IMR-90 (cell line): ENCODE data around the gene FGF4. TPM values are rescaled to one million over a fixed set of nuclear protein-coding genes. Genes with fewer than 3 reads are reported as not detected.
A peak's percentile ranks its signal among the peaks of the same experiment; 100 is the strongest.

Experiments
- ATAC-seq: fragments of 200-7000 bp; cut with Tn5 transposase; 2 replicates; pipeline ENCODE4 v1.9.1; 2020; ENCODE audit warnings: low read depth, mild to moderate bottlenecking, moderate library complexity
- BruUV-seq: library from RNA; stranded (reverse); fragments of 400-500 nt; replicated peaks from 2 replicates; lab custom pipeline; 2021; lab: Mats Ljungman, UMichigan
- CTCF ChIA-PET: fragments of 300-600 bp; formaldehyde crosslinking; extraction: SDS; loops from one replicate; lab custom pipeline; 2021; ENCODE audit warnings: antibody characterized with exemption; lab: Yijun Ruan, JAX
- POLR2A ChIA-PET: fragments of 300-600 bp; sonication (Branson Sonifier 250); formaldehyde crosslinking; loops from one replicate; lab custom pipeline; 2022; ENCODE audit warnings: antibody characterized with exemption; ENCODE audit not compliant: unreplicated experiment; lab: Charles Lee
- DNase-seq: peaks from one replicate; pipeline ENCODE4 v3.0.0; 2013
- H2AFZ ChIP-seq: replicated peaks from 2 replicates; pipeline ENCODE3; 2013; ENCODE audit warnings: low read length, mild to moderate bottlenecking; ENCODE audit not compliant: poor library complexity
- H2AK5ac ChIP-seq: 2 replicates; pipeline ENCODE4 v1.6.1; 2013; ENCODE audit warnings: low read depth, low read length, inconsistent platforms
- H2AK9ac ChIP-seq: replicated peaks from 2 replicates; pipeline ENCODE3; 2013; ENCODE audit warnings: mild to moderate bottlenecking, low read depth, low read length, moderate library complexity; ENCODE audit not compliant: poor library complexity
- H2BK120ac ChIP-seq: 2 replicates; pipeline ENCODE4 v1.6.1; 2013; ENCODE audit warnings: low read depth, low read length, inconsistent platforms
- H2BK15ac ChIP-seq: 3 replicates; pipeline ENCODE4 v1.6.1; 2013; ENCODE audit warnings: low read depth, low read length, inconsistent platforms
- H2BK20ac ChIP-seq: 2 replicates; pipeline ENCODE4 v1.6.1; 2013; ENCODE audit warnings: low read depth, mild to moderate bottlenecking, inconsistent platforms, low read length, moderate library complexity
- H2BK5ac ChIP-seq: 2 replicates; pipeline ENCODE4 v1.6.1; 2013; ENCODE audit warnings: mild to moderate bottlenecking, low read depth, low read length, inconsistent platforms; ENCODE audit not compliant: poor library complexity, severe bottlenecking
- H3K14ac ChIP-seq: replicated peaks from 2 replicates; pipeline ENCODE4 v1.6.1; 2013; ENCODE audit warnings: low read depth, low read length, inconsistent platforms
- H3K18ac ChIP-seq: 2 replicates; pipeline ENCODE4 v1.6.1; 2013; ENCODE audit warnings: low read depth, low read length, control low read depth
- H3K23ac ChIP-seq: 2 replicates; pipeline ENCODE4 v1.6.1; 2013; ENCODE audit warnings: low read depth, low read length, inconsistent platforms
- H3K27ac ChIP-seq: 2 replicates; pipeline ENCODE4 v1.5.1; 2013; ENCODE audit warnings: mild to moderate bottlenecking, control low read depth, low read length; ENCODE audit not compliant: insufficient read depth
- H3K27me3 ChIP-seq: 2 replicates; pipeline ENCODE4 v1.6.1; 2013; ENCODE audit warnings: low read length; ENCODE audit not compliant: control insufficient read depth, insufficient read depth
- H3K36me3 ChIP-seq: 2 replicates; pipeline ENCODE4 v1.6.1; 2013; ENCODE audit warnings: low read length, mixed read lengths; ENCODE audit not compliant: control insufficient read depth, insufficient read depth
- H3K4ac ChIP-seq: 2 replicates; pipeline ENCODE4 v1.6.1; 2013; ENCODE audit warnings: low read depth, low read length, inconsistent platforms
- H3K4me1 ChIP-seq: 2 replicates; pipeline ENCODE4 v1.6.1; 2013; ENCODE audit warnings: low read length, mixed read lengths; ENCODE audit not compliant: control insufficient read depth, insufficient read depth
- H3K4me2 ChIP-seq: 2 replicates; pipeline ENCODE4 v1.6.1; 2013; ENCODE audit warnings: low read depth, mild to moderate bottlenecking, control low read depth, low read length, moderate library complexity
- H3K4me3 ChIP-seq: 2 replicates; pipeline ENCODE4 v1.5.1; 2013; ENCODE audit warnings: low read depth, mild to moderate bottlenecking, control low read depth, low read length, moderate library complexity; ENCODE audit not compliant: insufficient read depth
- H3K56ac ChIP-seq: 2 replicates; pipeline ENCODE4 v1.6.1; 2013; ENCODE audit warnings: low read length, inconsistent platforms; ENCODE audit not compliant: insufficient read depth; ENCODE audit errors: extremely low read depth
- H3K79me1 ChIP-seq, 2 experiments: 2 replicates each; pipeline ENCODE4 v1.6.1; 2013; ENCODE audit warnings: low read length in 2 of 2, inconsistent platforms in 1 of 2, low read depth in 1 of 2
- H3K9ac ChIP-seq: 2 replicates; pipeline ENCODE4 v1.6.1; 2013; ENCODE audit warnings: low read depth, low read length, control low read depth
- H3K9me1 ChIP-seq: 2 replicates; pipeline ENCODE4 v1.6.1; 2013; ENCODE audit warnings: low read length, inconsistent platforms; ENCODE audit not compliant: insufficient read depth
- H3K9me3 ChIP-seq: 2 replicates; pipeline ENCODE4 v1.6.1; 2013; ENCODE audit warnings: low read length; ENCODE audit not compliant: control insufficient read depth, insufficient read depth
- H4K20me1 ChIP-seq: 2 replicates; pipeline ENCODE4 v1.6.1; 2013; ENCODE audit warnings: low read length, inconsistent platforms; ENCODE audit not compliant: insufficient read depth
- H4K5ac ChIP-seq: 2 replicates; pipeline ENCODE4 v1.6.1; 2013; ENCODE audit warnings: mild to moderate bottlenecking, low read depth, low read length, control low read depth
- H4K8ac ChIP-seq, 2 experiments: 2 replicates each; pipeline ENCODE4 v1.6.1; 2013; ENCODE audit warnings: low read depth in 2 of 2, low read length in 2 of 2, control low read depth in 1 of 2, inconsistent platforms in 1 of 2
- H4K91ac ChIP-seq: 2 replicates; pipeline ENCODE4 v1.6.1; 2013; ENCODE audit warnings: low read depth, low read length, inconsistent platforms; ENCODE audit not compliant: insufficient read depth
- RAD21 ChIP-seq: IDR thresholded peaks from 2 replicates; pipeline ENCODE4 v1.6.1; 2012; ENCODE audit warnings: low read length, improper control_type of control experiment
- WGBS, 2 experiments: methylation state at CpG; one replicate each; pipeline versions ENCODE4 v1.1.5 to v1.1.7; 2013; ENCODE audit warnings: missing lambda C conversion rate in 2 of 2; ENCODE audit not compliant: insufficient read length in 1 of 2; ENCODE audit errors: extremely low coverage in 2 of 2; 5-methylcytosine and 5-hydroxymethylcytosine counted together
- dilution Hi-C: fragments of 300-500 bp; cut with HindIII; formaldehyde crosslinking; loops from one replicate; pipeline ENCODE4 v1.14.3; 2018; ENCODE audit warnings: low sequenced_read_pairs; ENCODE audit not compliant: unreplicated experiment
- in situ Hi-C: fragments of 300-500 bp; cut with MboI; formaldehyde crosslinking; loops from 3 replicates; pipeline ENCODE4 v1.14.3; 2019; ENCODE audit warnings: low sequenced_read_pairs, inconsistent platforms, mixed read lengths
- intact Hi-C: fragments of 100-400 bp; cut with micrococcal nuclease; formaldehyde crosslinking; loops from 2 replicates; pipeline ENCODE4 v1.10.0; 2022
- polyA plus RNA-seq, 3 experiments: library from polyadenylated mRNA; depleted of rRNA; stranded (reverse); fragments of >200 nt; gene quantifications; 2 replicates each; pipeline ENCODE4 v1.2.3, GENCODE V29; 2012; ENCODE audit warnings: low replicate concordance in 1 of 3
- total RNA-seq: library from RNA; depleted of rRNA; stranded (reverse); fragments of >200 nt; gene quantifications from 2 replicates; pipeline ENCODE4 v1.2.3, GENCODE V29; 2012
- TF ChIP-seq, protein P1 (sequence below): fragments of 150-350 bp; IDR thresholded peaks from 2 replicates; pipeline ENCODE4 v1.6.1; 2017; ENCODE audit warnings: mild to moderate bottlenecking, antibody characterized with exemption, low read length, low read depth

FGF4 gene
- total and polyA plus RNA-seq, 2 of the 4 experiments (the other 2 are of a cell fraction): not detected

DNA sequence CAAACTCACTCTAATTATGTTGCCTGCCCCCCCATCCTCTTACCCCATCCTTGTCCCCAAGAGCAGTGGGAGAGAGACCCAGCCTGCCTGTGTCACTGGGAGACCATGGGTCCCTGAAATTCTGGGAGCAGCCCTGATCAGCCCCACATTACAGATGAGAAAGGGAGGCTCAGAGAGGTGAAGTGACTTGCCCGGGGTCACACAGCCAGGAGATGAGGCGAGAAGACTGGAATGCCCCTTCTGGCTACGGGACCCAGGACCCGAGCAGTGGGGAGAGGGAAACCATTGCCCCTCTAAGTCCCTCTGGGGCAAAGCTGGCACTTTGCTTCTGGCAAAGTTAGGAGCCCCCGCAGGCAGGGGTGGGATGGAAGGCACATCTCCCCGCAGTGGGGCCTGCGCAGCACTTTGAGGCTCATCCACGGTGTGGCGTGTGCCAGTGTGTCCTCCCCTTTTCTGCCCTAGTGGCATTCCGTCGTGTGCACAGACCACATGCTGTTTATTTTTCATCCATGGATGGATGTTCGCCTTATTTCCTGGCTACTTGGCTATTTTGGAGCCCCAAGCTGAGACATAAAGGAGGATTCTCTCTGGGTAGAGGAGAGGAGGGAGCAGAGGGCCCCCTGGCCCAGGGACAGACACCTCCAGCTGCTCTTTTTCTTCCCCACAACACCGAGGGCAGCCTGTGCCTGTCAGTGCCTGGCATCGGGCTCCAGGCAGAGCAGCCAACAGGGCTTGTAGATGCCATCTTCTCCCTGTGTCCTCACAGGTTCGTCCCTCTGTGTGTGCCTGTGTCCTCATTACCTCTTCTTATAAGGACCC is 47.7 kb upstream of the FGF4 start:
- no peak overlapping the region for H2AFZ ChIP-seq
- H3K36me3 ChIP-seq: no peaks in the 10 kb centered on the region
- no peak overlapping the region for H3K4me3 ChIP-seq
- H2BK5ac ChIP-seq: no peak overlapping the region
- peaks cover 6% of the 10 kb centered on the region for H3K9me3 ChIP-seq
- H2AK5ac ChIP-seq: no peak overlapping the region
- H3K9me1 ChIP-seq: no peaks in the 10 kb centered on the region
- intact Hi-C loops (no loop called here), in situ Hi-C loops (no loop called here), dilution Hi-C loops (no loop called here)
- H3K18ac ChIP-seq: no peak overlapping the region
- BruUV-seq: no TSS peak
- no peak overlapping the region for H3K9ac ChIP-seq
- DNase-seq: no peak
- ChIA-PET CTCF (no interaction called here), POLR2A (no interaction called here)
- H3K79me1 ChIP-seq: no peaks in the 10 kb centered on the region
- no peak for TF ChIP-seq RAD21
- TF ChIP-seq, protein P1, sequence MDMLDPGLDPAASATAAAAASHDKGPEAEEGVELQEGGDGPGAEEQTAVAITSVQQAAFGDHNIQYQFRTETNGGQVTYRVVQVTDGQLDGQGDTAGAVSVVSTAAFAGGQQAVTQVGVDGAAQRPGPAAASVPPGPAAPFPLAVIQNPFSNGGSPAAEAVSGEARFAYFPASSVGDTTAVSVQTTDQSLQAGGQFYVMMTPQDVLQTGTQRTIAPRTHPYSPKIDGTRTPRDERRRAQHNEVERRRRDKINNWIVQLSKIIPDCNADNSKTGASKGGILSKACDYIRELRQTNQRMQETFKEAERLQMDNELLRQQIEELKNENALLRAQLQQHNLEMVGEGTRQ: no peak
- no peaks in the 10 kb centered on the region; the same call in 1 of the 2 replicates for H3K4me1 ChIP-seq
- no peak overlapping the region for H3K56ac ChIP-seq
- H3K4ac ChIP-seq: no peak overlapping the region
- no peak overlapping the region for H3K14ac ChIP-seq
- H4K5ac ChIP-seq: no peak overlapping the region
- 55% methylated on average over 9 of the region's 15 CpGs; no CpG with 5 or more reads in 1 of the 2 experiments for WGBS, 2 experiments
- no peaks in the 10 kb centered on the region for H4K20me1 ChIP-seq
- H4K91ac ChIP-seq: no peak overlapping the region
- no peak overlapping the region for H2BK15ac ChIP-seq
- H2BK20ac ChIP-seq: no peak overlapping the region
- peak overlapping the region; percentile 39 for H2AK9ac ChIP-seq
- no peak overlapping the region for H3K4me2 ChIP-seq
- no peak overlapping the region for H3K23ac ChIP-seq
- H4K8ac ChIP-seq: no peak overlapping the region
- no peak overlapping the region for H3K27ac ChIP-seq
- no peak for ATAC-seq
- peaks cover 78% of the 10 kb centered on the region for H3K27me3 ChIP-seq
- H2BK120ac ChIP-seq: no peak overlapping the region
